ENCODE results near the gene NAXE. TPM values are rescaled to one million over a fixed set of nuclear protein-coding genes. Genes with fewer than 3 reads are reported as not detected.

The NAXE gene
- total and polyA plus RNA-seq, 2 of the 13 experiments (the other 11 are each of a cell fraction or from before 2014, with no cell fraction given): 39.4 to 59.4 TPM

DNA sequence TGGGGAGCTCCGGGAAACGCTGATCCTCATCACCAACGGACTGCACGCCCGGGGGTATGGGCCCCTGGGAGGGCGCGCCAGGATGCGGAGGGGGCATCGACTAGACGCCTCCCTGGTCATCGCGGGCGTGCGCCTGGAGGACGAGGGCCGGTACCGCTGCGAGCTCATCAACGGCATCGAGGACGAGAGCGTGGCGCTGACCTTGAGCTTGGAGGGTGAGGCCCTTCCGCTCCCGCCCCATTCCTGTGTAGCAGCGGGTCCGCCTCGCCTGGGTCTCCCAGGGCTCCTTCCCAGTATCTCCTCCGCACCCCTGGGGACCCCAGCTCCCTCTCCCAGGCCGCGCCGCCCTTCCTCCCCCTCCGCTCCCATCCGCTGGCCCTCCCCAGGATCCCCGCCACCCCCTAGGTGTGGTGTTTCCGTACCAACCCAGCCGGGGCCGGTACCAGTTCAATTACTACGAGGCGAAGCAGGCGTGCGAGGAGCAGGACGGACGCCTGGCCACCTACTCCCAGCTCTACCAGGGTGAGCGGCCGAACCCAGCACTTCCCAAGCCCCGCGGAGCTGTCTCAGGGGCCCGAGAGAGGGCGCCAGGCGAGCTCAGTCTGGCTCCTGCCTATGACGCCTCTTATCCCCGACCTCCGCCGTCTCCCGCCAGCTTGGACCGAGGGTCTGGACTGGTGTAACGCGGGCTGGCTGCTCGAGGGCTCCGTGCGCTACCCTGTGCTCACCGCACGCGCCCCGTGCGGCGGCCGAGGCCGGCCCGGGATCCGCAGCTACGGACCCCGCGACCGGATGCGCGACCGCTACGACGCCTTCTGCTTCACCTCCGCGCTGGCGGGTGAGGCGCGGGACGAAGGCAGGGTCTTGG is 32.6 kb downstream of the NAXE start:
- ChIA-PET POLR2A (interaction anchor here (0.6 to 2.1 kb wide), 7 partner anchors 33 to 689 kb away, joined by 3 to 8 read pairs (median 3); partner anchors contain the start of genes ISG20L2, METTL25B and NAXE), CTCF (ENCODE audit: low intra/inter-chr PET ratio, low total read pairs) (interaction anchor here (2.2 kb wide), 1 partner anchor 33 kb away, joined by 10 read pairs; no protein-coding TSS in a partner anchor)
- H3K79me2 ChIP-seq (ENCODE audit: insufficient read depth, low read length): no peaks in the 10 kb centered on the region
- BruUV-seq (replicated peaks): no TSS peak
- peak overlapping the region; percentile 88 for H3K4me2 ChIP-seq (ENCODE audit: low read depth, low read length)
- no peak for FAIRE-seq
- intact Hi-C loops (cut with micrococcal nuclease; ENCODE audit: unreplicated experiment) (loop anchor here (1.0 kb wide), 1 partner anchor 17 kb away; no protein-coding TSS in a partner anchor), in situ Hi-C loops (cut with HindIII; ENCODE audit: extremely low pct_ligation_motif_present, low pct_unique_long_range_greater_than_20kb) (no loop called here)
- ATAC-seq: peak; percentile 86
- no peak overlapping the region for H2AFZ ChIP-seq (ENCODE audit: low read length)
- no peaks in the 10 kb centered on the region for H3K9me3 ChIP-seq (ENCODE audit: low read length)
- 28% methylated on average over 11 of the region's 87 CpGs for WGBS (ENCODE audit: low lambda C conversion rate)
- no peak for DNase-seq (ENCODE audit: low spot score)
- H3K4me1 ChIP-seq (ENCODE audit: insufficient read depth, low read length): peaks cover 34% of the 10 kb centered on the region
- H3K4me3 ChIP-seq (replicated peaks in 1 of 3; ENCODE audit: insufficient read depth in 1 of 3, low read depth in 2 of 3, low read length in 3 of 3): peak overlapping the region; percentile 16 to 69 (median 36); a peak in 4 of 6 replicates
- no peaks in the 10 kb centered on the region for H4K20me1 ChIP-seq (ENCODE audit: insufficient read depth, low read length)
- no peaks in the 10 kb centered on the region for H3K36me3 ChIP-seq (replicated peaks in 1 of 2; ENCODE audit: control insufficient read depth in 1 of 2, insufficient read depth in 2 of 2, low read length in 2 of 2)
- H3K27ac ChIP-seq (ENCODE audit: extremely low read length, insufficient read depth, low read length): no peak overlapping the region
- no peak overlapping the region for H3K9ac ChIP-seq (ENCODE audit: insufficient read depth, low read depth, low read length)
- H3K27me3 ChIP-seq (ENCODE audit: control insufficient read depth in 1 of 2, insufficient read depth in 2 of 2, low read length in 2 of 2): peaks cover 13 to 49% of the 10 kb centered on the region in 2 experiments
- TF ChIP-seq ZNF383 (CRISPR knock-in tag; IDR thresholded peaks at IDR 0.05; ENCODE audit: borderline replicate concordance): no peak
- TF ChIP-seq ZNF501 (CRISPR knock-in tag; IDR thresholded peaks at IDR 0.05): peak; percentile 27; the same call in 1 of the 2 replicates
- TF ChIP-seq XBP1 (CRISPR knock-in tag; IDR thresholded peaks at IDR 0.05): no peak
- TF ChIP-seq ZNF839 (CRISPR knock-in tag; IDR thresholded peaks at IDR 0.05; ENCODE audit: borderline replicate concordance): no peak
- TF ChIP-seq, protein P1, sequence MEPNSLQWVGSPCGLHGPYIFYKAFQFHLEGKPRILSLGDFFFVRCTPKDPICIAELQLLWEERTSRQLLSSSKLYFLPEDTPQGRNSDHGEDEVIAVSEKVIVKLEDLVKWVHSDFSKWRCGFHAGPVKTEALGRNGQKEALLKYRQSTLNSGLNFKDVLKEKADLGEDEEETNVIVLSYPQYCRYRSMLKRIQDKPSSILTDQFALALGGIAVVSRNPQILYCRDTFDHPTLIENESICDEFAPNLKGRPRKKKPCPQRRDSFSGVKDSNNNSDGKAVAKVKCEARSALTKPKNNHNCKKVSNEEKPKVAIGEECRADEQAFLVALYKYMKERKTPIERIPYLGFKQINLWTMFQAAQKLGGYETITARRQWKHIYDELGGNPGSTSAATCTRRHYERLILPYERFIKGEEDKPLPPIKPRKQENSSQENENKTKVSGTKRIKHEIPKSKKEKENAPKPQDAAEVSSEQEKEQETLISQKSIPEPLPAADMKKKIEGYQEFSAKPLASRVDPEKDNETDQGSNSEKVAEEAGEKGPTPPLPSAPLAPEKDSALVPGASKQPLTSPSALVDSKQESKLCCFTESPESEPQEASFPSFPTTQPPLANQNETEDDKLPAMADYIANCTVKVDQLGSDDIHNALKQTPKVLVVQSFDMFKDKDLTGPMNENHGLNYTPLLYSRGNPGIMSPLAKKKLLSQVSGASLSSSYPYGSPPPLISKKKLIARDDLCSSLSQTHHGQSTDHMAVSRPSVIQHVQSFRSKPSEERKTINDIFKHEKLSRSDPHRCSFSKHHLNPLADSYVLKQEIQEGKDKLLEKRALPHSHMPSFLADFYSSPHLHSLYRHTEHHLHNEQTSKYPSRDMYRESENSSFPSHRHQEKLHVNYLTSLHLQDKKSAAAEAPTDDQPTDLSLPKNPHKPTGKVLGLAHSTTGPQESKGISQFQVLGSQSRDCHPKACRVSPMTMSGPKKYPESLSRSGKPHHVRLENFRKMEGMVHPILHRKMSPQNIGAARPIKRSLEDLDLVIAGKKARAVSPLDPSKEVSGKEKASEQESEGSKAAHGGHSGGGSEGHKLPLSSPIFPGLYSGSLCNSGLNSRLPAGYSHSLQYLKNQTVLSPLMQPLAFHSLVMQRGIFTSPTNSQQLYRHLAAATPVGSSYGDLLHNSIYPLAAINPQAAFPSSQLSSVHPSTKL (CRISPR knock-in tag; IDR thresholded peaks at IDR 0.05): peak; percentile 26; the same call in 1 of the 2 replicates
- no peak for TF ChIP-seq SMARCE1 (IDR thresholded peaks at IDR 0.05; ENCODE audit: borderline replicate concordance)
- TF ChIP-seq ZNF563 (CRISPR knock-in tag; IDR thresholded peaks at IDR 0.05): peak; percentile 38; the same call in 1 of the 2 replicates
- TF ChIP-seq RARA (CRISPR knock-in tag; IDR thresholded peaks at IDR 0.05): 0 out of 2 replicates have a peak, but pooled peaks have one; percentile 19
- TF ChIP-seq NAIF1 (CRISPR knock-in tag; IDR thresholded peaks at IDR 0.05; ENCODE audit: borderline replicate concordance): no peak
- 0 out of 2 replicates have a peak, but pooled peaks have one; percentile 20 for TF ChIP-seq RFXAP (CRISPR knock-in tag; IDR thresholded peaks at IDR 0.05; ENCODE audit: borderline replicate concordance)
- TF ChIP-seq NONO (IDR thresholded peaks at IDR 0.05): no peak
- peak; percentile 21; the same call in 1 of the 2 replicates for TF ChIP-seq NONO (CRISPR knock-in tag; conservative IDR thresholded peaks at IDR 0.05)
- TF ChIP-seq, protein P2, sequence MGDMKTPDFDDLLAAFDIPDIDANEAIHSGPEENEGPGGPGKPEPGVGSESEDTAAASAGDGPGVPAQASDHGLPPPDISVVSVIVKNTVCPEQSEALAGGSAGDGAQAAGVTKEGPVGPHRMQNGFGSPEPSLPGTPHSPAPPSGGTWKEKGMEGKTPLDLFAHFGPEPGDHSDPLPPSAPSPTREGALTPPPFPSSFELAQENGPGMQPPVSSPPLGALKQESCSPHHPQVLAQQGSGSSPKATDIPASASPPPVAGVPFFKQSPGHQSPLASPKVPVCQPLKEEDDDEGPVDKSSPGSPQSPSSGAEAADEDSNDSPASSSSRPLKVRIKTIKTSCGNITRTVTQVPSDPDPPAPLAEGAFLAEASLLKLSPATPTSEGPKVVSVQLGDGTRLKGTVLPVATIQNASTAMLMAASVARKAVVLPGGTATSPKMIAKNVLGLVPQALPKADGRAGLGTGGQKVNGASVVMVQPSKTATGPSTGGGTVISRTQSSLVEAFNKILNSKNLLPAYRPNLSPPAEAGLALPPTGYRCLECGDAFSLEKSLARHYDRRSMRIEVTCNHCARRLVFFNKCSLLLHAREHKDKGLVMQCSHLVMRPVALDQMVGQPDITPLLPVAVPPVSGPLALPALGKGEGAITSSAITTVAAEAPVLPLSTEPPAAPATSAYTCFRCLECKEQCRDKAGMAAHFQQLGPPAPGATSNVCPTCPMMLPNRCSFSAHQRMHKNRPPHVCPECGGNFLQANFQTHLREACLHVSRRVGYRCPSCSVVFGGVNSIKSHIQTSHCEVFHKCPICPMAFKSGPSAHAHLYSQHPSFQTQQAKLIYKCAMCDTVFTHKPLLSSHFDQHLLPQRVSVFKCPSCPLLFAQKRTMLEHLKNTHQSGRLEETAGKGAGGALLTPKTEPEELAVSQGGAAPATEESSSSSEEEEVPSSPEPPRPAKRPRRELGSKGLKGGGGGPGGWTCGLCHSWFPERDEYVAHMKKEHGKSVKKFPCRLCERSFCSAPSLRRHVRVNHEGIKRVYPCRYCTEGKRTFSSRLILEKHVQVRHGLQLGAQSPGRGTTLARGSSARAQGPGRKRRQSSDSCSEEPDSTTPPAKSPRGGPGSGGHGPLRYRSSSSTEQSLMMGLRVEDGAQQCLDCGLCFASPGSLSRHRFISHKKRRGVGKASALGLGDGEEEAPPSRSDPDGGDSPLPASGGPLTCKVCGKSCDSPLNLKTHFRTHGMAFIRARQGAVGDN (CRISPR knock-in tag; IDR thresholded peaks at IDR 0.05): peak; percentile 74
- TF ChIP-seq, protein P3, sequence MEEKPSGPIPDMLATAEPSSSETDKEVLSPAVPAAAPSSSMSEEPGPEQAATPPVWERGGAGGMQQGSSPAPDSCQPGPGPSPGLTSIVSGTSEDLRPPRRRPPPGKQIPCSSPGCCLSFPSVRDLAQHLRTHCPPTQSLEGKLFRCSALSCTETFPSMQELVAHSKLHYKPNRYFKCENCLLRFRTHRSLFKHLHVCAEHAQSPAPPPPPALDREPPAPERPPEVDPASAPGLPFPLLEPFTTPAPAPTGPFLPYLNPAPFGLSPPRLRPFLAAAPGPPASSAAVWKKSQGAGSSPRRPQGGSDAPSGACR (CRISPR knock-in tag; IDR thresholded peaks at IDR 0.05): no peak

Measured in HepG2 (cell line).